Amniotic epithelial cell (primary cell): ENCODE measurements around the gene VPREB3.

Experiments used
- DNase-seq: peaks from one replicate; pipeline ENCODE4 v3.0.0-alpha.2; 2010; ENCODE audit warnings: low read depth

The VPREB3 gene

GRCh38 chr22:23782703-23783102 lies 28.5 kb upstream of the VPREB3 start:
- DNase-seq, result no peak

- DNase-seq, result no peak
Measured at GRCh38 chr22:23782252-23782651, 28.0 kb upstream of the VPREB3 start.

GRCh38 chr22:23781511-23782183 lies 27.4 kb upstream of the VPREB3 start:
- peak; percentile 53 for DNase-seq

GRCh38 chr22:23781065-23781464 lies 26.8 kb upstream of the VPREB3 start:
- no peak for DNase-seq

- no peak for DNase-seq
Measured at GRCh38 chr22:23780146-23780748, 26.0 kb upstream of the VPREB3 start.

GRCh38 chr22:23779731-23780130 lies 25.5 kb upstream of the VPREB3 start:
- no peak for DNase-seq

- no peak for DNase-seq
Measured at GRCh38 chr22:23779083-23779482, 24.9 kb upstream of the VPREB3 start.

GRCh38 chr22:23778577-23778900 lies 24.3 kb upstream of the VPREB3 start:
- DNase-seq, result no peak

- DNase-seq, result no peak
Measured at GRCh38 chr22:23777776-23778576, 23.8 kb upstream of the VPREB3 start.

- DNase-seq, result no peak
Measured at GRCh38 chr22:23775779-23776375, 21.7 kb upstream of the VPREB3 start.

- DNase-seq, result peak; percentile 82
Measured at GRCh38 chr22:23774922-23775436, 20.8 kb upstream of the VPREB3 start.

GRCh38 chr22:23774114-23774921 lies 20.1 kb upstream of the VPREB3 start:
- DNase-seq, result no peak

- DNase-seq, result no peak
Measured at GRCh38 chr22:23773483-23774113, 19.4 kb upstream of the VPREB3 start.

- no peak for DNase-seq
Measured at GRCh38 chr22:23772649-23773473, 18.6 kb upstream of the VPREB3 start, which contains the start of gene MMP11. Gene MMP11 (plus strand): TSS chr22:23772849. CDS start chr22:23772871, 22 bp downstream.

- DNase-seq, result no peak
Measured at GRCh38 chr22:23772315-23772648, 18.1 kb upstream of the VPREB3 start.

GRCh38 chr22:23769321-23769965 lies 15.2 kb upstream of the VPREB3 start:
- DNase-seq, result no peak

- DNase-seq, result peak; percentile 60
Measured at GRCh38 chr22:23767673-23768548, 13.7 kb upstream of the VPREB3 start, which contains the start of gene CHCHD10. Gene CHCHD10 (minus strand): TSS chr22:23767972. CDS start chr22:23767874, 98 bp downstream.

- no peak for DNase-seq
Measured at GRCh38 chr22:23767303-23767672, 13.1 kb upstream of the VPREB3 start.
